Stimulated activated naive CD4-positive, alpha-beta T cell treated with Interleukin-2 at 50 U/mL for 16 hours (primary cell): Measurements from ENCODE around the gene GNB1.
"Not testable (repeated sequence)": the region's sequence is repeated elsewhere in the genome, so short reads cannot be mapped to it uniquely, and the experiment has no call there.

Source experiments
- DNase-seq: peaks from one replicate; lab custom pipeline; 2025; lab: John Stamatoyannopoulos, UW

GNB1 gene

GRCh38 chr1:1890506-1891348 lies at the start of gene GNB1:
Gene GNB1 (minus strand): TSS chr1:1891087. CDS start chr1:1825453, 65,634 bp downstream.
- peak; percentile 79 for DNase-seq

DNA sequence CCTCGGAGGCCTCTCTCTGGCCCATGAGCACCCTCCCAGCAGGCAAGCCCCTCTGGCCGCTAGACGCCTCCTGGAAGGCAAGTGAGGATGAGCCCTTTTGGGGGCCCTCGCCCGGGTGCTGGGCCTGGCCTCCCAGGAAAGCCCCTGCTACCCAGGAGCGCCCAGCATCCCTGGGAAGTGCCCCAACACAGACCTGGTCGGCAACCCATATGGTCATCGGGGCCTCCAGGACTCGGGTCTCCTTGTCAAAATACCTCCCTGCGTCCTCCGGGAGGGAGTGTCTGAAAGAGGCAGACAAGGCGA lies 49.2 kb upstream of the GNB1 start:
- DNase-seq, result no peak

DNA sequence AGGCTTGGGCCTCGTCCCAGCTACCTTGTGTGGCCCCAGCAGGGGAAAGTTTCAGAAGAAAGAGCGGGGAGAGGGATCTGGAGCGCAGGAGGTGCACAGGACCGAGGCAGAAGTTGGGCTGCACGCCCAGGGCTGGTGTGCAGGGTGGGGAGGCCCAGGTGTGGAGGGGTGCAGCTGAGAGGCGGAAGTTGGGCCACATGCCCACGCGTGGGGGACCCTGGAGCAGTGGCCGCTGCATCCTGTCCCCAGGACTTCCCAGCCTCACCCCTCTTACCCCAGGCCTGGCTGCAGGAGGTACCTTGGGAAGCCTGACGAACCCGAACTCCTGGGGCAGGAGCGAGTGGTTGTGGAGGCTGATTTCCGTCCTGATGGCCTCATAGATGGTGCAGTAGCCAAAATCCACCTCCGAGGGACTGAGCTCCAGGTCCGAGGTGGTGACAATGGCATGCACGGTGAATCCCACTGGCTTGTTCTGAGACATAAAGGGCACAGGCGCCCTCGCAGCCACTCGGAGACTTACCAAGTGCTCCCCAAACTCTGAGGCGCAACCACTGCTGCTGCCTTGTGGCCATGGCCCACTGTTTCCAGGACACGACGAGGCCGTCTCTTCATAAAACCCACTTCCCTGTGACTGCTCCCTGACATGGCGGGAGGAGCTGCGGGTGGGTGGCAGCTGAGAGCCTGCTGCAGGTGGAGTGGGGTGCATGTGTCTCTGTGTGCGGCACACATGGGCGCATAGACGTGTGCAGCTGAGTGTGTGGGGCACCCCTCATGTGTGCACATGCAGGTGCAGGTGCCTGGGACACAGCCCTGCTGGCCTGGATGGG lies 48.6 kb upstream of the GNB1 start:
- DNase-seq, result no peak

DNA sequence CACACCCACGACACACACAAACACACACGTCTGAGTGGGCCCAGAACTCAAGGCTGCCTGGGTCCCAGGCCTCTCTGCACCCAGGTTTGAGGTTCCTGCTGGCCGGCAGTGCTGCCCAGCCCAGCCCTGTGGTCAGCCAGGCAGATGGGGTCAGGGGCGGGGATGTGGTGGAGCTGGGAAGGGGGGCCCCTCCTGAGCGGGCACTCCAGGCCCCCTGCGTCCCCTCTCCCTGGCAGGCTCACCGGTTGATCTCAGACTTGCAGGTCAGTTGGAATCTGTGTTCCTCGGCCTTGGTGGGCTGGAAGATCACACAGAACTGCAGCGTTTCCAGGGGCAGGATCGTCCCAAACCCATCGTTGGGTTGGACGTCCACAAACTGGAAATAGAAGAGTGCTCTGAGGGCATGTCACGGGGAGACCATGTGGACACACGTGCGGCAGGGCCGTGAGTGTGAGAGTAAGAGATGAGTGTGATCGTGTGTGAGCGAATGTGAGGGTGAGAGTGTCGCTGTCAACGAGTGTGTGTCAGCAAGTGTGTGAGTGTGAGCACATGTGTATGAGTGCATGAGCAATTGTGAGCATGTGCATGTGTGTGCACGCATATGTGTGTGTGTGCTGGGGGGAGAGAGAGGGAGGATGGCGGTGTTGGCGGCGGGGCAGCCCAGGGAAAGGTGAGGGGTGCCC lies 47.9 kb upstream of the GNB1 start:
- DNase-seq, result no peak

DNA sequence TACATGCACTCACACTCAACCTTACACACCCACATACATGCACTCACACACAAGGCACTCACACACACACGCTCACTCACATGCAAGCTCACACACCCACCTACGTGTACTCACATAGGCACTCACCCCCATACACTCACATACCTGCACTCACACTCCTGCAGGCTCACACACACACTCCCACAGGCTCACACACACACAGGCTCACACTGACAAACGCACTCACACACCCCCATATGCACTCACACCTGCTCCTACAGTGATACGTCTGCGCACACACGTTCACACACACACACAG lies 47.3 kb upstream of the GNB1 start:
- no peak for DNase-seq

DNA sequence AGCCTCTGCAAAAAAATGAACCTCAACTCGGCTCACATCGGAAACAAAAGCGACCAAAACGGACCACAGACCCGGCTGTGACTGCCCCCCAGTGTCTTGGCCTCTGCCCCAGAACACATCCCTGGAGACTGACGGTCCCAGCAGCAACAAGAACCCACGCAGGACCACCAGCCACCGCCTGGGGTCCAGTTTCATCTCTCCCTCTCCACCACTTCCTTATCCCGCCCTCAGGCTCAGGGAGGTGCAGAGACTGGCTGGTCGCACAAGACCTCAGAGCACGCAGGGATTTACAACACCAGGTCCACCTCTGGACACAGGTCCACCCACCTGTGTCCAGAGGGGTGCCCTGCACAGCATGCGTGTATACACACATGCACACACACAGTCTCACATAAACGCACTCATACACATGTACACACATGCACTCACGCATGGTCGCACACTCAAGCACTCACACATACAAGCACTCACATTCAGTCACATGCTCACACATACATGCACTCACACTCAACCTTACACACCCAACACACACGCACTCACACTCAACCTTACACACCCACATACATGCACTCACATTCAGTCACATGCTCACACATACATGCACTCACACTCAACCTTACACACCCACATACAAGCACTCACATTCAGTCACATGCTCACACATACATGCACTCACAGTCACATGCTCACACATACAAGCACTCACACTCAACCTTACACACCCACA lies 46.8 kb upstream of the GNB1 start:
- no peak for DNase-seq

DNA sequence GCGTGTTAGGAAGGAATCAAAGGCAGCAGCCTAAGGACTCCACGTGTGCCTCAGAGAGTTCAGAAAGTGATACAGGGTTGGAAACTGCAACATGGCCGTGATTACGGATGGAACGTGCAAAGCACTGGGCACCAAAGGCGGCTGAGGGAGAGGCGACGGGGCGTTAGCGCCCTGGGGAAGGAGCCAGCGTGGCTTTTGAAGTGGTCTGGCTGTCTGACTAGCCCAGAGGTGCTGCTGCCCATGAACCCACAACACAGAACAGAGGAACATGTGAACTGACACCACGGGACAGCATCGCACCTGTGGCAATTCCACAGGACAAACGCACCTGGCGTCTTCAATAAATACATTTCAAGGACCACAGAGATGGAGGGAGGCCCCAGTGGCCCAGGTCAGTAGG lies 46.2 kb upstream of the GNB1 start:
- no peak for DNase-seq

- DNase-seq, result not testable (repeated sequence)
These were observed 44.0 kb upstream of the GNB1 start for GRCh38 chr1:1934848-1935247.

- DNase-seq, result no peak
These were observed 39.0 kb upstream of the GNB1 start for GRCh38 chr1:1929639-1930545.

DNA sequence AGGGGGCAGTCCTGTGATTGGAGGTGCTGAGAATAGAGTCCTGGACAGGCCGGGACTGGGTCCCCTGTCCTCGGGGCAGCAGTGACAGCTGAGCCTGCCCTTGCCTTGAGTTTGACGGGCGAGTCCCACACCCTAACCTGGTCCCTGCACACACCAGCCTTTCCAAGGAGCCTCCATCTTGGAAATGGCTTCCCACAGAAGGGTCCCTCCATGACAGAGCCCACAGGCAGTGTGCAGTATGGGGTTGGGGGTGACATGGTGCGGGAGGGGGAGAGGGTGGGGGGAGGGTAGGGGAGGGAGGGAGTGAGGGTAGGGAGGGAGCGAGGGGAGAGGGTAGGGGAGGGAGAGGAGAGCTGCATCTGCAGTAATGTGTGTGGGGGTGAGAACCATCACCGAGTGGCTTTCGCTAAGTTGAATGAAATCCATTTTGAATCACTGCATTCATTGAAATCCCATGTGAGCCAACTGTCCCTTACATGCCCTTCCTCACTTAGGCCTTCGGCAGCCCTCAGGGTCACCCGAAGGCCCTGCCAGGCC lies 38.3 kb upstream of the GNB1 start:
- DNase-seq, result no peak

DNA sequence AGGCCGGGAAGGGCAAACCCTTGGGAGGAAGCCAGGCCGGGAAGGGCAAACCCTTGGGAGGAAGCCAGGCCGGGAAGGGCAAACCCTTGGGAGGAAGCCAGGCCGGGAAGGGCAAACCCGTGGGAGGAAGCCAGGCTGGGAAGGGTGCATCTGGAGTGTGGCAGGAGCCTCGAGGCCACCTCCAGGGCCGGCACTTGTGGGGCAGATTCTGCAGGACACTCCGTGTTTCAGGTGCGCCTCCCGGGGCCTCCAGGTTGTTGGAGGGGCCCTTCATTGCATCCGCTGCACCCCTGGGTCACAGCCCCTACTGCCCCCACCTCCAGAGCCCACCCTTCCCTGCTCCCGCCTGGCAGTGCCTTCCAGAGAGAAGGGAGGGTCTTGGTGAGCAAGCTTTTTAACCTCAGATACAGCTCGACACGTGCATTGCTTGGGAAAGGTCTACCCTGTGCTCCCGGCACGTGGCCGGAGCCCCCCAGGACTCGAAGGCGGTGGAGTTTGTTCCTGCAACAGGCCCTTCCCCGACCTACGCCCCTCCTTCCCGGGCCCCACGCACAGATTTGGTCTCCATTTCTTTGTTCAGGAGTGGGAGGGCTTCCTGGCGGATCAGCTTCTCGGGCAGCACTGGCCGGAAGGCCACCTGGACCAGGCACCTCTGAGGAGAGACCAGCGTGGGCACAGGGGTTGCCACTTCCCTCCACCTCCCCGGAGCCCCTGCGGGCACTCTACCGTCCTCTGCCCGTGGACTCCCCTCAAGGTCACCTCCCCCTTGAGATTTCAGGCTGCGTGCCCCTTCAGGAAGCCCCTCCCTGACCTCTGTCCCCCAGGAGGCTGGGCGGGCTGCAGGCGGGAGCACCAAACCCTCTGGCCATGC lies 37.6 kb upstream of the GNB1 start:
- no peak for DNase-seq

DNA sequence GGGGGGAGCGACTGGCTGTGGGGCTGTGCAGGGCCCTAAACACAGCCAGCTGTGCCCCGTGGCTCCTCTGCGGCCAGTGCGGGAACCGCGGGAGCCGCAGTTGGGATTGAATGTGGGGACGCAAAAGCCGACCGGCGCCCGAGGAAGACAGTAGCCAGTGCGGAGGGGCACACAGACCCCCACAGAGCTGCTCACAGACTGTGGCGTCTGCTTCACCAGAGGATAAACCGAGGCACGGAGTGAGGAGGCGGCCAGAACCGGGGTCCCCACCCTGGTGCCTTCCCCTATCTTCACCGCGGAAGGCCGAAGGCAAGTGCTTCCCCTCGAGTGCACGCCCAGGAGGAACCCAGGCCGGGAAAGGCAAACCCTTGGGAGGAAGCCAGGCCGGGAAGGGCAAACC lies 36.9 kb upstream of the GNB1 start:
- no peak for DNase-seq

- no peak for DNase-seq
These were observed 36.2 kb upstream of the GNB1 start for GRCh38 chr1:1926886-1927660.

- no peak for DNase-seq
These were observed 35.5 kb upstream of the GNB1 start for GRCh38 chr1:1926346-1926811.

DNA sequence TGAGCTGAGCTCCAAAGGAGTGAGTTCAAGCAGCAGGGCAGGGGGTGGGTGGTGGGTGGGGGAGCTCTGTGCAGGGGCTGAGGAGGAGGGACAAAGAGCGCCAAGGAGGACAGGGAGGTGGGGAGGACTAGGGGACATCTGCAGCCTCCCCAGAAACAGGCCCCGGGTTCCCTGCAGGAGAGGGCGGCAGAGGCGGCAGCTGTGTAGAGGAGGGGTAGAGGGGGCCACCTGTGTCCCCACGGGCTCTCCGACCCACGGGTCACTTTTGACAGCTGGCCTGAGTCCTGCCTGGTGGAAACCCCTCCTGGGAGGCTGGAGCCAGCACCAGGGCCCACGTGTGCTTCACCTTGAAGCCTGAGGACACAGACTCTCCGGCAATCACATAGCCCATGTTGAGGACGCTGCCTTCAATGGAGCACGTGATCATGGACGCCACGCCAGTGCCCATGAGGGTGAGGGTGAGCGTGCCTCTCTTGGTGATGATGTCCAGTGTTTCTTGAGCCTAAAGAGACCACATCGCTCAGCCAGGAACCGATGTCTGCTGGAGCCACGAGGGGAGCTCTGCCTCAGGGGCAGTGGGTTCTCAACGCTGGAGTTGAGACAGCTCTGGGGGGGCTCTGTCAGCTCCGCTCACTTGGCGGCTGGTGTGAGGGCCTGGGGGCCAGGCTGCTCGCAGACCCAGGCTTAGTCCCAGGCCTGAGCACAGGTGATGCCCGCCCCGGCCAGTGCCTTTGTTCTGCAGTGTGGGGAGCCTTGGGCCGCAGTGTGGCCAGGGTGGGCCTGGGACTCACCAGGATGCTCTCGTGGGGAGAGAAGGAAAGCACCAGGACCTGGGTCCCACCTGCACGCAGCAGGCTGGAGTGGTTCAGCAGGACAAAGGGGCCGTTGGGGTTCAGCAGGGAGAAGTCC lies 34.8 kb upstream of the GNB1 start:
- DNase-seq, result no peak

DNA sequence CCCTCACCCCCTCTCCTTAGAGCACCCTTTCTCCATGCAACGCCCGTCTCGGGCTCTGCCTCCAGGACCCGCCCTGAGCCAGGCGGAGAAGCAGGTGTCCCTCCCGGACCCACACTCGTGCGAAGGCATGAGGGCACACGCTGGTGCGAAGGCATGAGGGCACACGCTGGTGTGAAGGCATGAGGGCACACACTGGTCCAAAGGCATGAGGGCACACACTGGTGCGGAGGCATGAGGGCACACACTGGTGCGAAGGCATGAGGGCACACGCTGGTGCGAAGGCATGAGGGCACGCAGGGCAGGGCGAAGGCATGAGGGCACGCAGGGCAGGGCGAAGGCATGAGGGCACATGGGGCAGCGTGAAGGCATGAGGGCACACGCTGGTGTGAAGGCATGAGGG lies 34.0 kb upstream of the GNB1 start:
- no peak for DNase-seq

GRCh38 chr1:1924386-1924785 lies 33.5 kb upstream of the GNB1 start:
- no peak for DNase-seq
